Neural progenitor cell (in vitro differentiated cells): ENCODE results near the gene SNX9. TPM values are rescaled to one million over a fixed set of nuclear protein-coding genes. Genes with fewer than 3 reads are reported as not detected.

Experiments
- DNase-seq: peaks from one replicate; pipeline ENCODE4 v3.0.0-alpha.2; 2016; ENCODE audit warnings: low spot score
- H2AFZ ChIP-seq: fragments of 200-600 bp; sonication (generic); replicated peaks from 2 replicates; pipeline ENCODE4 v1.6.1; 2016; ENCODE audit warnings: antibody characterized with exemption
- H3F3A ChIP-seq: fragments of 200-600 bp; sonication (generic); 2 replicates; pipeline ENCODE4 v1.6.1; 2016; ENCODE audit warnings: antibody characterized with exemption, low read depth
- H3K27ac ChIP-seq: fragments of 200-600 bp; sonication (generic); 2 replicates; pipeline ENCODE4 v1.5.1; 2016; ENCODE audit warnings: mild to moderate bottlenecking
- H3K27me3 ChIP-seq: fragments of 200-600 bp; sonication (generic); 2 replicates; pipeline ENCODE4 v1.6.1; 2016; ENCODE audit warnings: mild to moderate bottlenecking, moderate library complexity
- H3K36me3 ChIP-seq: fragments of 200-600 bp; sonication (generic); 2 replicates; pipeline ENCODE4 v1.5.1; 2016
- H3K4me1 ChIP-seq: fragments of 200-600 bp; sonication (generic); 2 replicates; pipeline ENCODE4 v1.6.1; 2016; ENCODE audit warnings: mixed run types
- H3K4me2 ChIP-seq: fragments of 200-600 bp; sonication (generic); 2 replicates; pipeline ENCODE4 v1.6.1; 2016
- H3K4me3 ChIP-seq: fragments of 200-600 bp; sonication (generic); 2 replicates; pipeline ENCODE4 v1.5.1; 2016
- H3K79me2 ChIP-seq: fragments of 200-600 bp; sonication (generic); 2 replicates; pipeline ENCODE4 v1.6.1; 2016; ENCODE audit warnings: low read depth
- H3K9ac ChIP-seq: fragments of 200-600 bp; sonication (generic); 2 replicates; pipeline ENCODE4 v1.6.1; 2016
- H3K9me3 ChIP-seq: fragments of 200-600 bp; sonication (generic); 2 replicates; pipeline ENCODE4 v1.5.1; 2016; ENCODE audit warnings: low read depth
- H4K20me1 ChIP-seq: fragments of 200-600 bp; sonication (generic); 2 replicates; pipeline ENCODE4 v1.6.1; 2016; ENCODE audit warnings: low read depth
- H3K27ac Mint-ChIP-seq: 3 replicates; pipeline ENCODE4 v1.8.0; 2021; ENCODE audit warnings: mixed read lengths
- H3K27me3 Mint-ChIP-seq: 2 replicates; pipeline ENCODE4 v1.8.0; 2022; ENCODE audit warnings: low read depth, mild to moderate bottlenecking, inconsistent platforms, moderate library complexity, mixed read lengths; ENCODE audit not compliant: insufficient read depth
- H3K36me3 Mint-ChIP-seq: 3 replicates; pipeline ENCODE4 v1.8.0; 2021; ENCODE audit warnings: mixed read lengths
- H3K4me1 Mint-ChIP-seq: 3 replicates; pipeline ENCODE4 v1.8.0; 2021; ENCODE audit warnings: mixed read lengths
- H3K4me3 Mint-ChIP-seq: 3 replicates; pipeline ENCODE4 v1.8.0; 2021; ENCODE audit warnings: mild to moderate bottlenecking, moderate library complexity, mixed read lengths
- H3K9me3 Mint-ChIP-seq: 3 replicates; pipeline ENCODE4 v1.8.0; 2020; ENCODE audit warnings: mixed read lengths
- EZH2 ChIP-seq: fragments of 200-600 bp; sonication (generic); IDR thresholded peaks from 2 replicates; pipeline ENCODE4 v1.6.1; 2017; ENCODE audit warnings: antibody characterized with exemption, mild to moderate bottlenecking, moderate library complexity
- EZH2phosphoT487 ChIP-seq: fragments of 200-600 bp; sonication (generic); IDR thresholded peaks from 2 replicates; pipeline ENCODE4 v1.6.1; 2017; ENCODE audit warnings: antibody characterized with exemption
- total RNA-seq: library from RNA; depleted of rRNA; stranded (reverse); fragments of >200 nt; gene quantifications from 2 replicates; pipeline ENCODE4 v1.2.3, GENCODE V29; 2015; ENCODE audit warnings: low replicate concordance
- TF ChIP-seq, protein P1 (sequence below): fragments of 200-600 bp; sonication (generic); IDR thresholded peaks from 2 replicates; pipeline ENCODE4 v1.5.1; 2017; ENCODE audit warnings: antibody characterized with exemption, mild to moderate bottlenecking

SNX9 gene
- total RNA-seq, 1 donor from 2014 or later = 17.8 TPM

DNA sequence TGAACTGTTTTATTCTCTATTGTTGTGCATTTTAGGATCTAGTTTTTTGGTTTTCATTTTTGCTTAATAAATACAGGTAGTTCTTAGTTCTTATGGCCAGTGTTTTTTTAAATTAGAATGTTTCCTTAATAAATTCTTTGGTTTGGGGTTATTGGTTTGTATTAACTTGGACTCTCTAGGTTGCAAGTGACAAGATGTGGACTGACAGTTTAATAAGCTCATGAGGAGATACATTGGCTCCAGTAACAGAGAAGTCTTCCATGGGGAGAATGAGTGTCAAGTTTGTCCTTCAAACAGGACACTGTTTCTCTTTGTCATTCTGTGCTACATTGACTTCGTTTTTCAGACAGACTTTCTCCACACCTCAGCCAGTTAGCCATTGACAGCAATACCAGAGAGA, 39.7 kb downstream of the SNX9 start:
- H3K27me3 Mint-ChIP-seq = no peaks in the 10 kb centered on the region
- H3K27ac Mint-ChIP-seq = no peak overlapping the region
- Histone ChIP-seq H3K27ac (no peak overlapping the region), H3K36me3 (no peaks in the 10 kb centered on the region), H3K4me2 (no peak overlapping the region), H3K4me3 (no peak overlapping the region), H3K27me3 (no peaks in the 10 kb centered on the region), H3K79me2 (peaks cover 81% of the 10 kb centered on the region), H3F3A (no peaks in the 10 kb centered on the region), H4K20me1 (peaks cover 7% of the 10 kb centered on the region), H3K9me3 (no peaks in the 10 kb centered on the region), H2AFZ (no peak overlapping the region), H3K9ac (no peak overlapping the region), H3K4me1 (peaks cover 10% of the 10 kb centered on the region)
- TF ChIP-seq EZH2phosphoT487 = no peak
- TF ChIP-seq, protein P1, sequence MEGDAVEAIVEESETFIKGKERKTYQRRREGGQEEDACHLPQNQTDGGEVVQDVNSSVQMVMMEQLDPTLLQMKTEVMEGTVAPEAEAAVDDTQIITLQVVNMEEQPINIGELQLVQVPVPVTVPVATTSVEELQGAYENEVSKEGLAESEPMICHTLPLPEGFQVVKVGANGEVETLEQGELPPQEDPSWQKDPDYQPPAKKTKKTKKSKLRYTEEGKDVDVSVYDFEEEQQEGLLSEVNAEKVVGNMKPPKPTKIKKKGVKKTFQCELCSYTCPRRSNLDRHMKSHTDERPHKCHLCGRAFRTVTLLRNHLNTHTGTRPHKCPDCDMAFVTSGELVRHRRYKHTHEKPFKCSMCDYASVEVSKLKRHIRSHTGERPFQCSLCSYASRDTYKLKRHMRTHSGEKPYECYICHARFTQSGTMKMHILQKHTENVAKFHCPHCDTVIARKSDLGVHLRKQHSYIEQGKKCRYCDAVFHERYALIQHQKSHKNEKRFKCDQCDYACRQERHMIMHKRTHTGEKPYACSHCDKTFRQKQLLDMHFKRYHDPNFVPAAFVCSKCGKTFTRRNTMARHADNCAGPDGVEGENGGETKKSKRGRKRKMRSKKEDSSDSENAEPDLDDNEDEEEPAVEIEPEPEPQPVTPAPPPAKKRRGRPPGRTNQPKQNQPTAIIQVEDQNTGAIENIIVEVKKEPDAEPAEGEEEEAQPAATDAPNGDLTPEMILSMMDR = no peak
- TF ChIP-seq EZH2 = no peak
- peaks cover 11% of the 10 kb centered on the region for H3K4me1 Mint-ChIP-seq
- no peak overlapping the region for H3K4me3 Mint-ChIP-seq
- no peak for DNase-seq
- H3K9me3 Mint-ChIP-seq = no peaks in the 10 kb centered on the region
- peaks cover 6% of the 10 kb centered on the region for H3K36me3 Mint-ChIP-seq

DNA sequence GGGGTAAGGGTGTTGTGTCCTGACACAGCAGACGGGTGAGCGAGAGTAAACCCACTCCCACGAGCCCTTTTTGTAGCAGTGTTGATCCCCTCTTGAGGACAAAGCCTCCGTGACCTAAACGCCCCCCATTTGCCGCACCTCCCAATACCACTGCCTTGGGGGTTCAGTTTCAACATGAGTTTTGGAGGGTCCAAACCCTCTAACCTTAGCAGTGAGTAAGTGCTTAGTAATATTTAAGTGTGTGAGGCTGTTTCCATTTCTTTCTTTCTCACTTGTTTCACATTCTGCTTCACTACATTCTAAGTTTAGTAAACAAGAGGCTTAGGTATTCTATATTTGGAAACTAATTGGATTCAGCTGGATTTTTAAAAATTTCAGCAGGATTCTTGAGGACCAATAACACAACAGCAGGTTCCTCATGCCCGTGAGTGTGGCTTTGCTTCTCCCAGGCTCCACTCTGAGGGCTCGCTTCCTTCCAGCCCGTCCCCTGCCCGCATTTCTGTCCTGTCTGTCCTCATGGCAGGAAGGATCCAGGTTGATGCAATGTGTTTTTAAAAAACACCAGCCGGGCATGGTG, 41.2 kb downstream of the SNX9 start:
- H3K9me3 Mint-ChIP-seq = no peaks in the 10 kb centered on the region
- H4K20me1 ChIP-seq = peaks cover 7% of the 10 kb centered on the region

DNA sequence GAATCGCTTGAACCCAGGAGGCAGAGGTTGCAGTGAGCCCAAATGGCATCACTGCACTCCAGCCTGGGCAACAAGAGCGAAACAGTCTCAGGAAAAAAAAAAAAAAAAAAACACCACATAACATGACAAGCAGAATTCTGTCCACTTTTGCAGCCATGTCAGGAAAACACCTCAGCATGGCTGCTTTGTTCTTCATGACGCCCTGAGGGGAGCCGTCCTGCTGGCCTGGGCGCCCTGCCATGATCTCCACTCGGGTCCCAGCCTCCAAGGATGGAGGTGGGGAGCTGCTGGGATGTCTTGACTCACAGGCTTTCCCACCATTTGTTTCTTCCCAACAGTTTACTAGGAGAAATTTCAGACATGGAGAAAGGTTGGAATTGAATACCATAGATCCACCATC, 42.2 kb downstream of the SNX9 start:
- no peaks in the 10 kb centered on the region for H3K27me3 Mint-ChIP-seq
- H3K4me1 Mint-ChIP-seq = peaks cover 4% of the 10 kb centered on the region
- peaks cover 7% of the 10 kb centered on the region for H4K20me1 ChIP-seq
- no peaks in the 10 kb centered on the region for H3K27me3 ChIP-seq
- no peak overlapping the region for H3K27ac ChIP-seq
- no peaks in the 10 kb centered on the region for H3K36me3 ChIP-seq
- DNase-seq = no peak
- H3K4me2 ChIP-seq = no peak overlapping the region
- H3K9me3 ChIP-seq = no peaks in the 10 kb centered on the region
- no peak overlapping the region for H3K27ac Mint-ChIP-seq
- no peak overlapping the region for H3K9ac ChIP-seq
- no peak overlapping the region for H3K4me3 Mint-ChIP-seq
- H3F3A ChIP-seq = no peaks in the 10 kb centered on the region
- peaks cover 10% of the 10 kb centered on the region for H3K4me1 ChIP-seq
- no peak overlapping the region for H2AFZ ChIP-seq
- H3K79me2 ChIP-seq = peaks cover 57% of the 10 kb centered on the region
- peaks cover 6% of the 10 kb centered on the region for H3K36me3 Mint-ChIP-seq
- no peaks in the 10 kb centered on the region for H3K9me3 Mint-ChIP-seq
- no peak overlapping the region for H3K4me3 ChIP-seq
- TF ChIP-seq EZH2phosphoT487 (no peak), EZH2 (no peak)
- TF ChIP-seq, protein P1 = no peak

More for the DNA sequence above, 41.2 kb downstream of the SNX9 start:
- no peaks in the 10 kb centered on the region for H3F3A ChIP-seq
- no peaks in the 10 kb centered on the region for H3K27me3 Mint-ChIP-seq
- H3K9ac ChIP-seq = no peak overlapping the region
- H3K4me3 Mint-ChIP-seq = no peak overlapping the region
- H3K27ac ChIP-seq = no peak overlapping the region
- no peak overlapping the region for H3K4me3 ChIP-seq
- peaks cover 6% of the 10 kb centered on the region for H3K36me3 Mint-ChIP-seq
- H3K79me2 ChIP-seq = peaks cover 65% of the 10 kb centered on the region
- H3K4me2 ChIP-seq = no peak overlapping the region
- no peaks in the 10 kb centered on the region for H3K36me3 ChIP-seq
- no peak overlapping the region for H2AFZ ChIP-seq
- peaks cover 10% of the 10 kb centered on the region for H3K4me1 ChIP-seq
- peaks cover 10% of the 10 kb centered on the region for H3K4me1 Mint-ChIP-seq
- TF ChIP-seq, protein P1 = no peak
- TF ChIP-seq EZH2 = no peak
- TF ChIP-seq EZH2phosphoT487 = no peak
- H3K9me3 ChIP-seq = no peaks in the 10 kb centered on the region
- DNase-seq = no peak
- no peaks in the 10 kb centered on the region for H3K27me3 ChIP-seq
- H3K27ac Mint-ChIP-seq = no peak overlapping the region
